Right lobe of liver (tissue), 4 donors: ENCODE results near the gene ANOS1.

ENCODE experiments used
- CTCF ChIP-seq, 4 donors: fragments of 200-600 bp in 3 of 4; fragments of 450-650 bp in 1 of 4; IDR thresholded peaks; one replicate each; pipeline versions ENCODE4 v1.5.1 to v1.8.0; 2016 to 2022; ENCODE audit warnings: antibody characterized with exemption in 4 of 4, mild to moderate bottlenecking in 2 of 4
- POLR2A ChIP-seq: fragments of 450-650 bp; IDR thresholded peaks from one replicate; pipeline ENCODE4 v1.6.1; 2017; ENCODE audit warnings: antibody characterized with exemption, mild to moderate bottlenecking
- donor health status: DM: no; HTN: no; CAD: no.
- donor health status: DM: no; HTN: no; CAD: no.
- donor health status: DM: no; HTN: yes; CAD: no.

GRCh38 chrX:8741981-8742380, 10.0 kb upstream of the ANOS1 start:
- TF ChIP-seq CTCF (IDR thresholded peaks at IDR 0.05) = no peak
- TF ChIP-seq POLR2A = no peak
